Activated CD4-positive, alpha-beta memory T cell treated with anti-CD3 and anti-CD28 coated beads for 36 hours (primary cell): Measurements from ENCODE around the gene CCL1. TPM values are rescaled to one million over a fixed set of nuclear protein-coding genes. Genes with fewer than 3 reads are reported as not detected.

Experiments
- CTCF ChIA-PET: fragments of 350-600 bp; sonication (Branson Sonifier 250); formaldehyde crosslinking; loops from one replicate; lab custom pipeline; 2021; ENCODE audit warnings: antibody characterized with exemption, inconsistent platforms; lab: Charles Lee
- POLR2A ChIA-PET: fragments of 350-600 bp; sonication (Branson Sonifier 250); formaldehyde crosslinking; loops from one replicate; lab custom pipeline; 2021; ENCODE audit warnings: antibody characterized with exemption; lab: Charles Lee
- DNase-seq: peaks from one replicate; pipeline ENCODE4 v3.0.0-alpha.2; 2020
- H3K27ac Mint-ChIP-seq: one replicate; pipeline ENCODE4 v1.8.0; 2021; ENCODE audit warnings: mixed read lengths
- H3K27me3 Mint-ChIP-seq: one replicate; pipeline ENCODE4 v1.8.0; 2021; ENCODE audit warnings: mixed read lengths
- H3K36me3 Mint-ChIP-seq: one replicate; pipeline ENCODE4 v1.8.0; 2021; ENCODE audit warnings: mixed read lengths
- H3K4me1 Mint-ChIP-seq: one replicate; pipeline ENCODE4 v1.8.0; 2021; ENCODE audit warnings: low read depth, mixed read lengths
- H3K4me3 Mint-ChIP-seq: one replicate; pipeline ENCODE4 v1.8.0; 2021; ENCODE audit warnings: mild to moderate bottlenecking, mixed read lengths
- H3K9me3 Mint-ChIP-seq: one replicate; pipeline ENCODE4 v1.8.0; 2021; ENCODE audit warnings: mixed read lengths
- intact Hi-C: fragments of 100-400 bp; cut with micrococcal nuclease; formaldehyde crosslinking; loops from one replicate; pipeline ENCODE4 v1.15.1; 2023
- total RNA-seq, 2 experiments: library from RNA; stranded (reverse); gene quantifications; one replicate each; pipeline ENCODE4 v1.2.3, GENCODE V29; 2021

Gene CCL1
- total RNA-seq, 2 experiments from 2014 or later = 0.44 to 0.67 TPM

DNA sequence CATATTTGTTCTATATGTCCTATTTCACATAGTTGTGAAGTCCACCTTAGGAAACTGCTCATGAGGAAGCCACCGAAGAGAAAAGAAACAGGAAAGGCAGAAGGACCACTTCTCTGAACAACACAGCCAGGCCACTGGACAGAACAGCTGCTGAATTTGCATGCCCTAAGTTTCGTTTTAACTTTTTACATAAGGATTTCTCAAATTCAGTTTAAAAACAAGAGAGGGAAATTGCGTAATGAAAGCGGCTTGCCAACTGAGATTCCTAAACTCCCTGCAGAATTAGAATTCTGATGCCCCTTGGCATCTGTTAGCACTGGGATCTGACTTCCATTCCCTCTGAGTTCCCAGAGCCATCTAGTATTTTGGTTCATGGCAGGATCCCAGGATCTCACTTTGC, 48.8 kb downstream of the CCL1 start:
- Mint-ChIP-seq H3K9me3 (no peaks in the 10 kb centered on the region), H3K36me3 (no peaks in the 10 kb centered on the region), H3K27ac (no peak overlapping the region), H3K4me3 (no peak overlapping the region), H3K27me3 (peaks cover 19% of the 10 kb centered on the region), H3K4me1 (no peaks in the 10 kb centered on the region)
- POLR2A ChIA-PET = no interaction called here
- intact Hi-C loops = no loop called here
- CTCF ChIA-PET = interaction anchor here (0.7 kb wide), 1 partner anchor 14 kb away, joined by 3 read pairs; no protein-coding TSS in a partner anchor
- no peak for DNase-seq

DNA sequence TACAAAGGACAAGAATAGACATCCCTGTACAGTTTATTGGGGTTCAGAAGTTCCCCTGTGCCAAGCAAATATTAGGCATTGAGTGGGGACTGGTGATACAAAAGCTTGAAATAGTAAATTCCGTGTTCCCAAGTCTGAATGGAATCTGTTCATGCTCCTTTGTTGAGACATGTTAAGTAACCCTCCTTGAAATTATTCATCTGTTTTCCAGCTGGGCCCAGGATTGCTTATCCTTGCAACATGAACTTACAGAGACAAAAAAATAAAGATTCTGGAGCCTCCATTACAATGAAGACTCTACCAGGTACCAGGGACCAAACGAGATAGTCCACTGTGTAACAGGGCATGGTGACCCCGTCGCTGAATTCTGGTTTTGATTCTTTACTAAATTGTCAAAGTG, 49.9 kb downstream of the CCL1 start:
- DNase-seq = no peak
- H3K4me1 Mint-ChIP-seq = no peaks in the 10 kb centered on the region
- H3K27me3 Mint-ChIP-seq = peaks cover 19% of the 10 kb centered on the region
- no peak overlapping the region for H3K27ac Mint-ChIP-seq
- CTCF ChIA-PET = interaction anchor here (1.6 kb wide), 1 partner anchor 48 kb away, joined by 3 read pairs; no protein-coding TSS in a partner anchor
- intact Hi-C loops = no loop called here
- H3K9me3 Mint-ChIP-seq = no peaks in the 10 kb centered on the region
- POLR2A ChIA-PET = no interaction called here
- H3K4me3 Mint-ChIP-seq = no peak overlapping the region
- H3K36me3 Mint-ChIP-seq = no peaks in the 10 kb centered on the region

DNA sequence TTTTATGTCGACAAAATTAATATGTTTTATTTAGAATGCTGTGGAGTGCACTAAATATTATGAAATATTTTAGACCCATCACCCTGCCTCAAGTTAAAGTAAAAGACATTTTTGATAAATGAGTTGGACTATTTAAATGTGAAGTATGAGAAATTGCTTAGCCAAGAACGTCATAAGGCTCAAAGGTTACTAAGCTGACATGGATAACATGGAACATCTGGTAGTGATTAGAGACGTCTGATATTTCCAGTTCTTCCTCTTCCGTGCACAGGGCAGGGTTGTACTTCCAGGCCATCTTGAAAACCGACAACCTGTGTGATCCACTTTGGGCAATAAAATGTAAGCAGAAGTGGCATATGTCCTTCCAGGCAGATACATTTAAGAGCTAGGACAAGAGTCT, 51.0 kb downstream of the CCL1 start:
- Mint-ChIP-seq H3K4me1 (no peaks in the 10 kb centered on the region), H3K36me3 (no peaks in the 10 kb centered on the region), H3K9me3 (no peaks in the 10 kb centered on the region), H3K27ac (no peak overlapping the region), H3K4me3 (no peak overlapping the region), H3K27me3 (peaks cover 23% of the 10 kb centered on the region)
- ChIA-PET POLR2A (no interaction called here), CTCF (no interaction called here)
- intact Hi-C loops = no loop called here
- DNase-seq = no peak

DNA sequence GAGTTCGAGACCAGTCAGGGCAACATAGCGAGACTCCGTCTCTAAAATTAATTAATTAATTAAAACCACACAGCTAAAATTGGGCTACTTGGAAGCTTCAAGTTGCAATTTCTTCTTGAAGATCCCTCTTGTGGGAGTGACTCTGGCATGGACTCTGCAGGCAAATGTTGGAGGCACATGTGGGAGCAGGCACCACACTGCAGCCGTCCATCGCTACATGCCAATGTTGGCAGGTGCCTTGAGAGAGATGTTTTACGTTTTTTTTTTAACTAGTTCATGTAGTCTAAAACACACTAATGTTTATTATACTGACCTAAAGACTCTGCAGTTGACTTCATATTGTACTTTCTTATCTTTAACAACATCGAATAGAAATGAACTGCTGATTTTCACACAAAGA, 51.7 kb downstream of the CCL1 start:
- DNase-seq = no peak
- Mint-ChIP-seq H3K4me3 (no peak overlapping the region), H3K4me1 (no peaks in the 10 kb centered on the region), H3K27ac (no peak overlapping the region), H3K9me3 (no peaks in the 10 kb centered on the region), H3K36me3 (no peaks in the 10 kb centered on the region), H3K27me3 (peaks cover 25% of the 10 kb centered on the region)
- intact Hi-C loops = no loop called here
- ChIA-PET CTCF (interaction anchor here (0.6 kb wide), 1 partner anchor 28 kb away, joined by 4 read pairs; no protein-coding TSS in a partner anchor), POLR2A (no interaction called here)

Other genes starting within 250 kb of the CCL1 start
- gene CCL2, start 107.9 kb downstream of the CCL1 start, total RNA-seq = not detected
- gene CCL7, start 93.0 kb downstream of the CCL1 start, total RNA-seq = not detected
- not detected for gene CCL11, start 77.5 kb downstream of the CCL1 start, total RNA-seq
- gene CCL8, start 43.8 kb downstream of the CCL1 start, total RNA-seq = not detected
- gene CCL13, start 6.8 kb downstream of the CCL1 start, total RNA-seq = not detected
- gene TMEM132E, start 216.3 kb upstream of the CCL1 start, total RNA-seq = not detected